ENCODE measurements around the gene SPATA32.

SPATA32 gene

GRCh38 chr17:45225051-45225700 lies 36.7 kb downstream of the SPATA32 start:
- peak overlapping the region; percentile 27 to 72 for H3K4me3 ChIP-seq (ENCODE audit: low read length in 2 of 2)
- H3K4me1 ChIP-seq (ENCODE audit: control insufficient read depth in 2 of 2, insufficient read depth in 2 of 2, low read length in 2 of 2), result peaks cover 46 to 51% of the 10 kb centered on the region in 2 donors
- no peaks in the 10 kb centered on the region for H3K9me3 ChIP-seq (ENCODE audit: control insufficient read depth in 2 of 2, low read length in 2 of 2)
- H3K36me3 ChIP-seq (ENCODE audit: control insufficient read depth in 2 of 2, insufficient read depth in 2 of 2, low read length in 2 of 2), result no peaks in the 10 kb centered on the region
- peaks cover 2 to 8% of the 10 kb centered on the region in 2 donors for H3K27me3 ChIP-seq (ENCODE audit: control insufficient read depth in 2 of 2, insufficient read depth in 2 of 2, low read length in 2 of 2)
- peak overlapping the region; percentile 36 to 70 for H3K9ac ChIP-seq (ENCODE audit: low read depth in 1 of 2, low read length in 2 of 2)
- peak overlapping the region; percentile 79 to 88 for H3K27ac ChIP-seq (ENCODE audit: low read depth in 2 of 2, low read length in 2 of 2)

- Histone ChIP-seq H3K27ac (ENCODE audit: low read depth in 2 of 2, low read length in 2 of 2) (peak overlapping the region; percentile 79 to 88), H3K4me3 (ENCODE audit: low read length in 2 of 2) (peak overlapping the region; percentile 27 to 72), H3K4me1 (ENCODE audit: control insufficient read depth in 2 of 2, insufficient read depth in 2 of 2, low read length in 2 of 2) (peaks cover 46 to 47% of the 10 kb centered on the region in 2 donors), H3K9me3 (ENCODE audit: control insufficient read depth in 2 of 2, low read length in 2 of 2) (no peaks in the 10 kb centered on the region), H3K9ac (ENCODE audit: low read depth in 1 of 2, low read length in 2 of 2) (peak overlapping the region; percentile 36 to 56), H3K27me3 (ENCODE audit: control insufficient read depth in 2 of 2, insufficient read depth in 2 of 2, low read length in 2 of 2) (peaks cover 2 to 9% of the 10 kb centered on the region in 2 donors), H3K36me3 (ENCODE audit: control insufficient read depth in 2 of 2, insufficient read depth in 2 of 2, low read length in 2 of 2) (no peaks in the 10 kb centered on the region)
Observed at GRCh38 chr17:45224671-45225050, 37.2 kb downstream of the SPATA32 start.

GRCh38 chr17:45223539-45224528 lies 38.1 kb downstream of the SPATA32 start:
- peak overlapping the region; percentile 44 to 72 for H3K4me3 ChIP-seq (ENCODE audit: low read length in 2 of 2)
- H3K9ac ChIP-seq (ENCODE audit: low read depth in 1 of 2, low read length in 2 of 2), result peak overlapping the region; percentile 42 to 70
- H3K36me3 ChIP-seq (ENCODE audit: control insufficient read depth in 2 of 2, insufficient read depth in 2 of 2, low read length in 2 of 2), result no peaks in the 10 kb centered on the region
- H3K9me3 ChIP-seq (ENCODE audit: control insufficient read depth in 2 of 2, low read length in 2 of 2), result no peaks in the 10 kb centered on the region
- peak overlapping the region; percentile 48 to 88 for H3K27ac ChIP-seq (ENCODE audit: low read depth in 2 of 2, low read length in 2 of 2)
- H3K4me1 ChIP-seq (ENCODE audit: control insufficient read depth in 2 of 2, insufficient read depth in 2 of 2, low read length in 2 of 2), result peaks cover 38 to 43% of the 10 kb centered on the region in 2 donors
- peaks cover 2 to 9% of the 10 kb centered on the region in 2 donors for H3K27me3 ChIP-seq (ENCODE audit: control insufficient read depth in 2 of 2, insufficient read depth in 2 of 2, low read length in 2 of 2)

- Histone ChIP-seq H3K9me3 (ENCODE audit: control insufficient read depth in 2 of 2, low read length in 2 of 2) (no peaks in the 10 kb centered on the region), H3K27me3 (ENCODE audit: control insufficient read depth in 2 of 2, insufficient read depth in 2 of 2, low read length in 2 of 2) (peaks cover 2 to 9% of the 10 kb centered on the region in 2 donors), H3K36me3 (ENCODE audit: control insufficient read depth in 2 of 2, insufficient read depth in 2 of 2, low read length in 2 of 2) (no peaks in the 10 kb centered on the region), H3K4me1 (ENCODE audit: control insufficient read depth in 2 of 2, insufficient read depth in 2 of 2, low read length in 2 of 2) (peaks cover 31 to 35% of the 10 kb centered on the region in 2 donors), H3K27ac (ENCODE audit: low read depth in 2 of 2, low read length in 2 of 2) (peak overlapping the region; percentile 48 to 88), H3K4me3 (ENCODE audit: low read length in 2 of 2) (peak overlapping the region; percentile 44 to 72), H3K9ac (ENCODE audit: low read depth in 1 of 2, low read length in 2 of 2) (peak overlapping the region; percentile 42 to 70)
Observed at GRCh38 chr17:45222996-45223538, 38.8 kb downstream of the SPATA32 start.

GRCh38 chr17:45222289-45222995 lies 39.5 kb downstream of the SPATA32 start:
- Histone ChIP-seq H3K9ac (ENCODE audit: low read depth in 1 of 2, low read length in 2 of 2) (peak overlapping the region; percentile 56 to 64), H3K9me3 (ENCODE audit: control insufficient read depth in 2 of 2, low read length in 2 of 2) (no peaks in the 10 kb centered on the region), H3K4me3 (ENCODE audit: low read length in 2 of 2) (peak overlapping the region; percentile 44 to 72), H3K36me3 (ENCODE audit: control insufficient read depth in 2 of 2, insufficient read depth in 2 of 2, low read length in 2 of 2) (no peaks in the 10 kb centered on the region), H3K27ac (ENCODE audit: low read depth in 2 of 2, low read length in 2 of 2) (peak overlapping the region; percentile 48 to 88), H3K4me1 (ENCODE audit: control insufficient read depth in 2 of 2, insufficient read depth in 2 of 2, low read length in 2 of 2) (peaks cover 25 to 29% of the 10 kb centered on the region in 2 donors), H3K27me3 (ENCODE audit: control insufficient read depth in 2 of 2, insufficient read depth in 2 of 2, low read length in 2 of 2) (peaks cover 2 to 9% of the 10 kb centered on the region in 2 donors)

- H3K36me3 ChIP-seq (ENCODE audit: control insufficient read depth in 2 of 2, insufficient read depth in 2 of 2, low read length in 2 of 2), result no peaks in the 10 kb centered on the region
- H3K27ac ChIP-seq (ENCODE audit: low read depth in 2 of 2, low read length in 2 of 2), result peak overlapping the region; percentile 48 to 88
- peak overlapping the region in 1 of 2 donors; percentile 64 for H3K9ac ChIP-seq (ENCODE audit: low read depth in 1 of 2, low read length in 2 of 2)
- peak overlapping the region in 1 of 2 donors; percentile 53 for H3K4me3 ChIP-seq (ENCODE audit: low read length in 2 of 2)
- no peaks in the 10 kb centered on the region for H3K9me3 ChIP-seq (ENCODE audit: control insufficient read depth in 2 of 2, low read length in 2 of 2)
- peaks cover 2 to 9% of the 10 kb centered on the region in 2 donors for H3K27me3 ChIP-seq (ENCODE audit: control insufficient read depth in 2 of 2, insufficient read depth in 2 of 2, low read length in 2 of 2)
- H3K4me1 ChIP-seq (ENCODE audit: control insufficient read depth in 2 of 2, insufficient read depth in 2 of 2, low read length in 2 of 2), result peaks cover 21 to 25% of the 10 kb centered on the region in 2 donors
Observed at GRCh38 chr17:45222014-45222288, 39.9 kb downstream of the SPATA32 start.

- Histone ChIP-seq H3K4me3 (ENCODE audit: low read length in 2 of 2) (peak within 1 kb of the TSS; percentile 53 to 72), H3K36me3 (ENCODE audit: control insufficient read depth in 2 of 2, insufficient read depth in 2 of 2, low read length in 2 of 2) (no peaks in the 10 kb centered on the region), H3K9me3 (ENCODE audit: control insufficient read depth in 2 of 2, low read length in 2 of 2) (no peaks in the 10 kb centered on the region), H3K27ac (ENCODE audit: low read depth in 2 of 2, low read length in 2 of 2) (peak within 1 kb of the TSS; percentile 48 to 88), H3K27me3 (ENCODE audit: control insufficient read depth in 2 of 2, insufficient read depth in 2 of 2, low read length in 2 of 2) (peaks cover 2 to 9% of the 10 kb centered on the region in 2 donors), H3K9ac (ENCODE audit: low read depth in 1 of 2, low read length in 2 of 2) (peak within 1 kb of the TSS; percentile 56 to 64), H3K4me1 (ENCODE audit: control insufficient read depth in 2 of 2, insufficient read depth in 2 of 2, low read length in 2 of 2) (peaks cover 19 to 24% of the 10 kb centered on the region in 2 donors)
Observed at GRCh38 chr17:45221081-45222013, 40.5 kb downstream of the SPATA32 start, which contains the start of gene FMNL1. FMNL1 (plus strand) TSS chr17:45221885; CDS start chr17:45222125, 240 bp downstream.

GRCh38 chr17:45220079-45220478 lies 41.8 kb downstream of the SPATA32 start:
- H3K9ac ChIP-seq (ENCODE audit: low read depth in 1 of 2, low read length in 2 of 2), result no peak overlapping the region
- H3K36me3 ChIP-seq (ENCODE audit: control insufficient read depth in 2 of 2, insufficient read depth in 2 of 2, low read length in 2 of 2), result no peaks in the 10 kb centered on the region
- no peaks in the 10 kb centered on the region for H3K9me3 ChIP-seq (ENCODE audit: control insufficient read depth in 2 of 2, low read length in 2 of 2)
- no peak overlapping the region for H3K4me3 ChIP-seq (ENCODE audit: low read length in 2 of 2)
- H3K4me1 ChIP-seq (ENCODE audit: control insufficient read depth in 2 of 2, insufficient read depth in 2 of 2, low read length in 2 of 2), result peaks cover 16 to 18% of the 10 kb centered on the region in 2 donors
- peaks cover 2 to 9% of the 10 kb centered on the region in 2 donors for H3K27me3 ChIP-seq (ENCODE audit: control insufficient read depth in 2 of 2, insufficient read depth in 2 of 2, low read length in 2 of 2)
- H3K27ac ChIP-seq (ENCODE audit: low read depth in 2 of 2, low read length in 2 of 2), result no peak overlapping the region

Measured in mucosa of rectum (tissue), 2 donors.